OCI-LY3 (cell line): ENCODE data around the gene APCDD1L.

Experiments
- H2AFZ ChIP-seq: fragments of 200-600, 300-600 bp; shearing (Covaris generic); 2 replicates; pipeline ENCODE4 v1.6.0; 2014; ENCODE audit warnings: antibody characterized with exemption, low read depth, low read length
- H3K27ac ChIP-seq: fragments of 200-600, 300-600 bp; sonication (generic); 2 replicates; pipeline ENCODE4 v1.5.1; 2014; ENCODE audit warnings: mild to moderate bottlenecking, low read length, moderate library complexity, mixed read lengths
- H3K27me3 ChIP-seq: fragments of 200-600, 300-600 bp; sonication (generic); 2 replicates; pipeline ENCODE4 v1.6.1; 2014; ENCODE audit warnings: low read depth, low read length, mixed read lengths
- H3K36me3 ChIP-seq: fragments of 200-600, 300-600 bp; sonication (generic); replicated peaks from 2 replicates; pipeline ENCODE3; 2014; ENCODE audit warnings: low read depth, low read length, mixed read lengths
- H3K4me1 ChIP-seq: fragments of 300-600, 200-600 bp; sonication (generic); 2 replicates; pipeline ENCODE4 v1.6.1; 2014; ENCODE audit warnings: low read length, mixed read lengths
- H3K4me2 ChIP-seq: fragments of 200-600, 300-600 bp; sonication (generic); 2 replicates; pipeline ENCODE4 v1.6.1; 2014; ENCODE audit warnings: low read length, mixed read lengths
- H3K4me3 ChIP-seq: fragments of 300-600, 200-600 bp; sonication (generic); 2 replicates; pipeline ENCODE4 v1.5.1; 2014; ENCODE audit warnings: antibody characterized with exemption, mild to moderate bottlenecking, low read length, moderate library complexity
- H3K79me2 ChIP-seq: fragments of 300-600, 200-600 bp; shearing (Covaris generic); 2 replicates; pipeline ENCODE4 v1.6.1; 2014; ENCODE audit warnings: mild to moderate bottlenecking, low read length, mixed read lengths
- H3K9ac ChIP-seq: fragments of 300-600, 200-600 bp; shearing (Covaris generic); 2 replicates; pipeline ENCODE4 v1.6.0; 2014; ENCODE audit warnings: mild to moderate bottlenecking, low read length, moderate library complexity
- H3K9me3 ChIP-seq: fragments of 200-600, 300-600 bp; shearing (Covaris generic); 2 replicates; pipeline ENCODE4 v1.6.1; 2014; ENCODE audit warnings: low read length, mixed read lengths; ENCODE audit not compliant: insufficient read depth
- H4K20me1 ChIP-seq: fragments of 200-600, 300-600 bp; sonication (generic); 2 replicates; pipeline ENCODE4 v1.6.1; 2016; ENCODE audit warnings: low read length, mixed read lengths; ENCODE audit not compliant: insufficient read depth
- CTCF ChIP-seq: fragments of 200-600, 300-600 bp; sonication (generic); IDR thresholded peaks from 2 replicates; pipeline ENCODE4 v1.5.1; 2014; ENCODE audit warnings: antibody characterized with exemption, low read length, low read depth
- EZH2phosphoT487 ChIP-seq: fragments of 200-600 bp; shearing (Covaris generic); IDR thresholded peaks from 2 replicates; pipeline ENCODE4 v1.6.1; 2018; ENCODE audit warnings: antibody characterized with exemption, mixed run types, low read depth

The APCDD1L gene

GRCh38 chr20:58449681-58450221 is 65.4 kb downstream of the APCDD1L start:
- Histone ChIP-seq H3K9me3 (peaks cover 10% of the 10 kb centered on the region; the same call in 1 of the 2 replicates), H3K27me3 (no peaks in the 10 kb centered on the region), H3K4me3 (peak overlapping the region; percentile 65), H3K4me1 (peaks cover 37% of the 10 kb centered on the region), H3K9ac (peak overlapping the region; percentile 39), H3K27ac (peak overlapping the region; percentile 72), H3K36me3 (peaks cover 65% of the 10 kb centered on the region), H2AFZ (no peak overlapping the region), H3K79me2 (peaks cover 8% of the 10 kb centered on the region; the same call in 1 of the 2 replicates), H4K20me1 (peaks cover 29% of the 10 kb centered on the region), H3K4me2 (peak overlapping the region; percentile 84)
- TF ChIP-seq EZH2phosphoT487 (no peak), CTCF (no peak; the same call in 1 of the 2 replicates)

- Histone ChIP-seq H3K4me1 (peaks cover 37% of the 10 kb centered on the region), H3K27ac (no peak overlapping the region), H3K9me3 (peaks cover 2% of the 10 kb centered on the region; the same call in 1 of the 2 replicates), H3K4me3 (no peak overlapping the region), H3K4me2 (peak overlapping the region; percentile 84; the same call in 1 of the 2 replicates), H4K20me1 (peaks cover 33% of the 10 kb centered on the region), H3K36me3 (peaks cover 65% of the 10 kb centered on the region), H3K27me3 (no peaks in the 10 kb centered on the region), H2AFZ (no peak overlapping the region), H3K79me2 (peaks cover 8% of the 10 kb centered on the region; the same call in 1 of the 2 replicates), H3K9ac (no peak overlapping the region)
- TF ChIP-seq EZH2phosphoT487, result no peak
- TF ChIP-seq CTCF, result no peak
Observed at GRCh38 chr20:58448958-58449357, 66.2 kb downstream of the APCDD1L start.

GRCh38 chr20:58447511-58448391 is 67.4 kb downstream of the APCDD1L start:
- Histone ChIP-seq H3K4me1 (peaks cover 37% of the 10 kb centered on the region), H4K20me1 (peaks cover 36% of the 10 kb centered on the region), H3K4me3 (no peak overlapping the region), H2AFZ (no peak overlapping the region), H3K79me2 (peaks cover 8% of the 10 kb centered on the region), H3K27ac (no peak overlapping the region), H3K9me3 (no peaks in the 10 kb centered on the region), H3K9ac (no peak overlapping the region), H3K27me3 (no peaks in the 10 kb centered on the region), H3K36me3 (peaks cover 61% of the 10 kb centered on the region), H3K4me2 (no peak overlapping the region)
- TF ChIP-seq EZH2phosphoT487 (no peak), CTCF (peak; percentile 84)

GRCh38 chr20:58446960-58447265 is 68.3 kb downstream of the APCDD1L start:
- Histone ChIP-seq H4K20me1 (peaks cover 43% of the 10 kb centered on the region), H2AFZ (no peak overlapping the region), H3K36me3 (peaks cover 57% of the 10 kb centered on the region), H3K9me3 (no peaks in the 10 kb centered on the region), H3K9ac (no peak overlapping the region), H3K4me2 (no peak overlapping the region), H3K27me3 (no peaks in the 10 kb centered on the region), H3K27ac (no peak overlapping the region), H3K4me1 (peaks cover 37% of the 10 kb centered on the region), H3K4me3 (no peak overlapping the region), H3K79me2 (peaks cover 10% of the 10 kb centered on the region)
- TF ChIP-seq CTCF (no peak), EZH2phosphoT487 (no peak)
